Activated CD4-positive, alpha-beta T cell treated with anti-CD3 and anti-CD28 coated beads, Interleukin-2, amount 50 U/mL, for 4 hours (primary cell): ENCODE data around the gene TRPM2.

Source experiments
- DNase-seq, 2 experiments: peaks; one replicate each; pipeline ENCODE4 v3.0.0-alpha.2; 2020

The TRPM2 gene

DNA sequence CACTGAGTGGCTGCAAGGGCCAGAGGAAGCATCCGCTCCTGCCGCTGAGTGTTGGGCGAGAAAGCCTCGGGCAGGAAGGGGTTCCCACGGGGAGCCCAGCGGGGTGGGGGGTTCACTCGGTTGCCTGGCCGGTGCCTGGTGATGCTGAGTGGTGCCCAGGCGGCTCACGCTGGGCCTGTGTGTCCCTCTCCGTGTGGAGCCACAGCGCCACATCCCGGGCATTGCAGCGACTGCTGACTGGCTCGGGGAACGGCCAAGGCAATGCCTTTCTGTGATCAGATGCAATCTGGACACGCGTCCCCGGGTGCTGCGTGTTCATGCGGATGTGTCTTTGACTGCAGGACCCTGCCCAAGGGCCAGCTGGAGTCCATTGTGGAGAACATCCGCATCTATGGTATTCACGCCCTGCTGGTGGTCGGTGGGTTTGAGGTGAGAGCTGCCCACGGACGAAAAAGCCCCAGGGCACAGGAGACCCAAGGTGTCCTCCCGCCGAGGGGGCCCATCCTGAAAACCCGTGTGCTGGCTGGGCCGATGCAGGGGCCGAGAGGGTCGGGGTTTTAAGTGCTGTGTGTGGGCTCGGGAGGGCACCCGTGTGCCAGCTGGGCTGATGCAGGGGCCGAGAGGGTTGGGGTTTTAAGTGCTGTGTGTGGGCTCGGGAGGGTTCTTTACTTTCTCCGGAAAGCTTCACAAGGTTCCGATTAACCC is 30.6 kb upstream of the TRPM2 start:
- no peak for DNase-seq

- DNase-seq: no peak
Measured at GRCh38 chr21:44323591-44323990, 29.8 kb upstream of the TRPM2 start.

GRCh38 chr21:44324106-44324853 is 29.1 kb upstream of the TRPM2 start:
- DNase-seq: no peak

DNA sequence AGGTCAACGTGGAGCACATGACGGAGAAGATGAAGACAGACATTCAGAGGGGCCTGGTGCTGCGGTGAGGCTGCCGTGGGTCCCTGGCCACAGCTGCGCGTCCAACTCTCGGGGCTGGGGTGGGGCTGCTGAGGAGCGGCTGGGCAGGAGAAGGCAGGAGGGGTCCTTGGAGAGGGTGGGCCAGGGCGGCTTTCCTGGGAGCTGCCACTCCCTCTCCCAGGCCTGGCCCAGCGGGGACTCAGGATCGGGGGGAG is 28.6 kb upstream of the TRPM2 start:
- DNase-seq: no peak

DNA sequence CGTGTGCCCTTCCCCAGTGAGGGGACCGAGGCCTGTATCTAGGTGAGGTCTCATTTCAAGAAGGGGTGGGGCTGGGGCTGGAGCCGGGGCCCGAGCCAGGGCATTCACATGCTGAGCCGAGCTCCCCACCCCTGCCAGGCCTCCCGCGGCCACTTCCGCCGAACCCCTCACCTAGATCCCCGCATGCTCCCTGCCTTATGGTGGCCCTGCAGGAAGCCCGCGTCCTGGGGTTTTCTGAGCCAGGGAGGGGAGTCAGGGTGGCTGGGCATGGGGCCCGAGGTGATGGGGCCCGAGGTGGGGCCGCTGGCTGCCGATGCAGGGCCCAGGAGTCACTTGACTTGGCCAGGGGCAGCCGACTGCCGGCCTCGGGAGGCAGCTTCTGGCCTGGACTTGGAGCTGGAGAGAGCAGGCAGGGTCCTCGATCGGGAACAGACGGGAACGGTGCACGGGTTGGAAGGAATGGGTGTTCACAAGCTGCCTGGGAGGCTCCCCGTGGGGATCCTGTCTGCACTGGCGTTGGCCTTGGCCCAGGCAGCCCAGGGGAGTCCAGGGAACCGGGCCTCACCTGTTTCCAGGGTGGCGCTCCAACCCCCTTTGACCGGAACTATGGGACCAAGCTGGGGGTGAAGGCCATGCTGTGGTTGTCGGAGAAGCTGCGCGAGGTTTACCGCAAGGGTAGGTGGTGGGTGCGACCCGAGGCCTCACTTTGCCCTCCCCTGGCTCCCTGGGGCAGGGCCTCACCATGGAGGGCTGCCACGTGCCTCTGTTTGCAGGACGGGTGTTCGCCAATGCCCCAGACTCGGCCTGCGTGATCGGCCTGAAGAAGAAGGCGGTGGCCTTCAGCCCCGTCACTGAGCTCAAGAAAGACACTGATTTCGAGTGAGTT is 27.8 kb upstream of the TRPM2 start:
- no peak for DNase-seq

DNA sequence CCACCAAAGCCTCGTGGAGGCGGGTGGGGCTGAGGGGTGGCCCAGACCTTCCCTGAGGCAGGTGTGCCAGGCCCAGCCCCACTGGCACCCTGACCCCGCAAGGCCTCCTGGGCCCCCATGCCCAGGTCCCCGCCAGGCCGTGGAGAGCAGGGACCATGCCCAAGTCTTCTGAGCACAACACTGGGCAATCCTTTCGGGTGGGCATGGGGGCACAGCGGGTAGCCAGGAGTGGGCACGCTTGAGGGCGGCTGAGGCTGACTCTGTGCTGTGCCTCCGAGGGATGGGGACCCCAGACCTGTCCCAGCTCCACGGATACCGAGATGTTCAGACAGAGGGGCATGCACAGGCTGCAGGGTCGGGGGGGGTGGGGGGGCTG is 27.2 kb upstream of the TRPM2 start:
- DNase-seq: no peak

GRCh38 chr21:44326716-44327602 is 26.5 kb upstream of the TRPM2 start:
- DNase-seq: no peak

- no peak for DNase-seq
Measured at GRCh38 chr21:44327603-44327974, 25.8 kb upstream of the TRPM2 start.

DNA sequence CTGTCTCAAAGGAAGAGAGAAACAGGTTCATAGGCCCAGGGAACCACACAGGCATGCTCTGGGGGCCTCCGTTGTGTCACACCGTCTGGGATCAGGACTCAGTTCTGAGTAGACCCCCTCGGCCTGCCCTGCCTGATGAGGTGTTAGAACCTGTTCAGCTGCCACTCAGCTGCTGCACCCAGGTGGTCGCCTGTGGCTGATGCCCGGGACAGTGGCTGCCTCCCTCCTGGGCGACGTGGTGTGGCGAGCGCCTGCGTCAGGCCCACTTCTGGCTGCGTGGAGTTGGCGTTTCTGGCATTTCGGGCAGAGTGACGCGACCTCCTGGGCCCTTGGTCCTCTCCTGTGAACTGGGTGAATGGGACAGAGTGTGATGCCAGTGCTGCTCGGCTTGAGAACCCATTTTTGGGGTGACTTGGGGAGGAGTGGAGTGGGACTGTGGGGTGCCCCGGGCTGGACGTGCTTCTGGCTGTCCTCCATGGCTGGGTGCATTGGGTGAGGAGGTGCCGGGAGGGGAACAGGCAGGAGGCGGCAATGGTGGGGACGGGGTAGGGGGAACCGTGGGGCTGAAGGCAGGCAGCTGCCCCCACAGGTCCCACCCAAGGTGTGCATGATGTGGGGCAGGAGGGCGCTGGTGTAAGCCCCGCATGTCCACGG is 25.1 kb upstream of the TRPM2 start:
- DNase-seq: no peak

GRCh38 chr21:44329086-44329889 is 24.1 kb upstream of the TRPM2 start:
- DNase-seq: no peak

GRCh38 chr21:44329971-44330681 is 23.3 kb upstream of the TRPM2 start:
- DNase-seq: no peak

DNA sequence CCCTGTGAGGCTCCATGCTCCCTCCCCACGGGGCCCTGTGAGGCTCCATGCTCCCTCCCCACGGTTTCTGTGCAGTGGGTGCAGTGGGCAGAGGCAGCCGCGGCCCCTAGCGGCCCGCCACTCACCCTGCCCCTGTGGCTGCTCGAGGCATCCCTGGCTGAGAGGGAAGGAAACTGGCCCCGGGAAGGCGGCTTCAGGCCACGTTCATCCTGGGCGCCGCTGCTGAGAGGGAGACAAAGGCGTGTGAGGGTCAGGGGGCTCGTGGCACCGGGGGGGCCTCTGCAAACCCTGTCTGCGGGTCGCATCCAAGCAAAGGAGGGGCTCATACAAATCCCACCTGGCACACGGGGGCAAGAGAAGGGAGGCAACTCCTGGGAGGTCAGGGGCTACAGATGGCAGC is 22.7 kb upstream of the TRPM2 start:
- DNase-seq: no peak

- no peak for DNase-seq
Measured at GRCh38 chr21:44331209-44331608, 22.2 kb upstream of the TRPM2 start.

- DNase-seq: no peak
Measured at GRCh38 chr21:44331650-44332307, 21.6 kb upstream of the TRPM2 start.

GRCh38 chr21:44332383-44332782 is 21.0 kb upstream of the TRPM2 start:
- DNase-seq: no peak

DNA sequence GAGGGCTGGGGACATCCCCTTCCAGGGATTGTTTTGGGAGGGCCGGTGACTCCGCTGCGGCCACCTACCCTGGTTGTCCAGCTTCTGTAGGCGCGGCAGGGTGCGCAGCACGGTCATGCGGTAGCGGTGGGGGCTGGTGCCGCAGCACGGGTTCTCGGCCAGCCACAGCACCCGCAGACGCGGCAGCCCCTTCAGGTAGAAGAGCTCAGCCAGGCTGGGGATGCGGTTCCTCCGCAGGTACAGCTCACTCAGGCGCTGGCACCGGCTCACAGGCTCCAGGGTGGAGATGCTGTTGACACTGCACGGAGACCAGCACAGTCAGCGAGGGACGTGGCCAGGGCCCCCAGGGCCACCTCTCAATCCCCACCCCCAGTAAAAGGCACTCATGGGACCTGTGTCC is 20.5 kb upstream of the TRPM2 start:
- DNase-seq: no peak

DNA sequence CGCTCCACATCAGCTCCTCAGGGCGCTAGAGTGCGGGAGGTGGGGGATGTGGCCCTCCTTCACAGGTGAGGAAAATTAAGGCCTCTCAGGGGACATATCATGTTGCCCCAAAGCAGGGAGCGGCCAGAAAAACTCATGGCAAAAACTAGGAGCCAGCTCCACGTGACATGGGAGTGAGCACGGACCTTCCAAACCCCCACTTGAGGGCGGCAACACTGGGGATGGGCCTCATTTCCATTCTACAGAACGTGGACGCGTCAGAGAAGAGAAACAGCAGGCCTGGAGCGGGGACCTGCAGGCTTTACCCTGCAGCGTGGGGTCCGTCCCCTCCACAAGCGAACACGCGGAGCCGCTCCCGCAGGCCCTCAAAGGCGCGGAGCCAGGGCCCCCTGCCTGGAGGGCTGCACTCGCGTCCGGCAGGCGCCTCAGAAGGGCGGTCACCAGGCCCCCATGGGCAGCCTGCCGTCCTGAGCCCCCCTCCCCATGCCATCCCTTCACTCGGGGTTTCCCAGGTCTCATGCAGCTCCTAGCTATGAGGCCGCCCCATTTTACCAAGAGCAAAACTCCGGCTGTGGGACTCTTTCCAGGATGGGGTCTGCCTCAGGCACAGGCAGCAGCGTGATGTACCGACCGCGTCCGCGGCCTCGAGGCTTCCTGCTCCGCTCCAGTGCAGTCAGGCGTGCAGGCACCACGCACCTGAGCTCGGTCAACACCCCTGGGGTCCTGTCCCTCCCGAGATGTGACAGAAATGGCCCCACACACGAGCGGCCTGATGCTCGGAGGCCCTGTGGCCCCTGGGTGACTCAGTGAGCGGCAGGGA is 19.7 kb upstream of the TRPM2 start:
- DNase-seq: no peak

DNA sequence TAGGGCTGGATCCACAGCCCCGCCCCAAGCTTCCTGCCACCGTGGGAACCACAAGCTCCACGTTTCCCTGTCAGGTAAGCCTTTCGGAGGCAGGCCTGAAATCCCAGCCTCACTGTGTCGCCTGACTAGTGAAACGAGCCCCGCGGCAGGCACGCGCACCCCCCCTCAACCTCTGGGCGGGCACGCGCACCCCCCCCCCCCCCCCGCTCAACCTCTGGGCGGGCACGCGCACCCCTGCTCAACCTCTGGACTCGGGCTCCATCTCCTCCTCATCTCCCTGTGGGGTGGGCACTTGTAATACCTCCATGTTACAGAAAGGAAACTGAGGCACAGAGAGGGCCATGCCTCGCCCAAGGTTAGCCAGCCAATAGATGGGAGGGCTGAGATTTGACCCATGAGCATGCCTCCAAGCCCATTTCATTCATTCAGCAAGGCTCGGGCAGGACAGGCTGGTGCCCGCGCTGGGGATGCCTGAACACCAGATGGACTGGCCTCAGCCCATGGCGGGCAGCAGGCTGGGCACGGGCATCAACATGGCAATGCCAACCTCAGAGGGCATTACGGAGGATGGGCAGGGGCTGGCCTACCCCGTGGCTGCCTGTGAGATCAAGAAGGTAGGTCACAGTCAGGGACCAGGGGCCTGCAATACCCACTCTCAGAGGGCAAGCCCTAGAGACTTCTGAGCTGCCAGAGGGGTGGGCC is 18.9 kb upstream of the TRPM2 start:
- no peak for DNase-seq
